ENCODE measurements around the gene MINDY4B.

DNA sequence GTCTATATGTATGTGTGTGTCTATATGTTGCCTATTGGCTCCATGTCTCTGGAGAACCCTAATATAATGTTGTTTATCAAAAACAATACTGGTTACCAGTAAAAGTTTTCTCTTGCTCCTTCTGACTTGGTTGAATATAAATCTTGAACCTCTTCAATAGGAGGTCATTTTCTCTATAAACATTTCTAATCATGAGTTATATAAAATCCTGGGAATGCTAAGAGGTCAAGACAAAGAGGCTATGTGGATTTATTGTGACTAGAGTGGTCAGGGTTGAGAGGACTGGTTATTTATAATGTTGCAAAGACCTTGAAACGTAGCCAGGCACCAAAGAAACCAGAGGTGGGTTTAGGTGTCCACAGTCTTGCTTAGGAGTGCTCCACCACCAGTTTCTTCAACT lies 1.2 kb upstream of the MINDY4B start:
- TF ChIP-seq ZNF292 (tag by site-specific recombination; IDR thresholded peaks at IDR 0.05; ENCODE audit: borderline replicate concordance, low read depth) (no peak), BCL11A (tag by site-specific recombination; IDR thresholded peaks at IDR 0.05; ENCODE audit: low read depth) (no peak), ZNF274 (IDR thresholded peaks at IDR 0.05; ENCODE audit: low read length) (no peak), ZNF274 (tag by site-specific recombination; IDR thresholded peaks at IDR 0.05; ENCODE audit: borderline replicate concordance) (no peak), ZNF23 (tag by site-specific recombination; IDR thresholded peaks at IDR 0.05; ENCODE audit: borderline replicate concordance) (no peak)
- TF ChIP-seq, protein P1, sequence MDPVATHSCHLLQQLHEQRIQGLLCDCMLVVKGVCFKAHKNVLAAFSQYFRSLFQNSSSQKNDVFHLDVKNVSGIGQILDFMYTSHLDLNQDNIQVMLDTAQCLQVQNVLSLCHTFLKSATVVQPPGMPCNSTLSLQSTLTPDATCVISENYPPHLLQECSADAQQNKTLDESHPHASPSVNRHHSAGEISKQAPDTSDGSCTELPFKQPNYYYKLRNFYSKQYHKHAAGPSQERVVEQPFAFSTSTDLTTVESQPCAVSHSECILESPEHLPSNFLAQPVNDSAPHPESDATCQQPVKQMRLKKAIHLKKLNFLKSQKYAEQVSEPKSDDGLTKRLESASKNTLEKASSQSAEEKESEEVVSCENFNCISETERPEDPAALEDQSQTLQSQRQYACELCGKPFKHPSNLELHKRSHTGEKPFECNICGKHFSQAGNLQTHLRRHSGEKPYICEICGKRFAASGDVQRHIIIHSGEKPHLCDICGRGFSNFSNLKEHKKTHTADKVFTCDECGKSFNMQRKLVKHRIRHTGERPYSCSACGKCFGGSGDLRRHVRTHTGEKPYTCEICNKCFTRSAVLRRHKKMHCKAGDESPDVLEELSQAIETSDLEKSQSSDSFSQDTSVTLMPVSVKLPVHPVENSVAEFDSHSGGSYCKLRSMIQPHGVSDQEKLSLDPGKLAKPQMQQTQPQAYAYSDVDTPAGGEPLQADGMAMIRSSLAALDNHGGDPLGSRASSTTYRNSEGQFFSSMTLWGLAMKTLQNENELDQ (tag by site-specific recombination; IDR thresholded peaks at IDR 0.05; ENCODE audit: low read depth), result no peak
- TF ChIP-seq, protein P2, sequence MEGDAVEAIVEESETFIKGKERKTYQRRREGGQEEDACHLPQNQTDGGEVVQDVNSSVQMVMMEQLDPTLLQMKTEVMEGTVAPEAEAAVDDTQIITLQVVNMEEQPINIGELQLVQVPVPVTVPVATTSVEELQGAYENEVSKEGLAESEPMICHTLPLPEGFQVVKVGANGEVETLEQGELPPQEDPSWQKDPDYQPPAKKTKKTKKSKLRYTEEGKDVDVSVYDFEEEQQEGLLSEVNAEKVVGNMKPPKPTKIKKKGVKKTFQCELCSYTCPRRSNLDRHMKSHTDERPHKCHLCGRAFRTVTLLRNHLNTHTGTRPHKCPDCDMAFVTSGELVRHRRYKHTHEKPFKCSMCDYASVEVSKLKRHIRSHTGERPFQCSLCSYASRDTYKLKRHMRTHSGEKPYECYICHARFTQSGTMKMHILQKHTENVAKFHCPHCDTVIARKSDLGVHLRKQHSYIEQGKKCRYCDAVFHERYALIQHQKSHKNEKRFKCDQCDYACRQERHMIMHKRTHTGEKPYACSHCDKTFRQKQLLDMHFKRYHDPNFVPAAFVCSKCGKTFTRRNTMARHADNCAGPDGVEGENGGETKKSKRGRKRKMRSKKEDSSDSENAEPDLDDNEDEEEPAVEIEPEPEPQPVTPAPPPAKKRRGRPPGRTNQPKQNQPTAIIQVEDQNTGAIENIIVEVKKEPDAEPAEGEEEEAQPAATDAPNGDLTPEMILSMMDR (tag by site-specific recombination; IDR thresholded peaks at IDR 0.05), result no peak
